Neuron (in vitro differentiated cells): Measurements from ENCODE around the gene PRELP.

Experiments
- H2AFZ ChIP-seq: one replicate; pipeline ENCODE4 v1.6.1; 2013; ENCODE audit warnings: low read depth, mild to moderate bottlenecking, inconsistent platforms, low read length, moderate library complexity
- H3K27me3 ChIP-seq: one replicate; pipeline ENCODE4 v1.6.1; 2013; ENCODE audit warnings: low read length; ENCODE audit not compliant: insufficient read depth
- H3K36me3 ChIP-seq: one replicate; pipeline ENCODE4 v1.6.1; 2013; ENCODE audit warnings: low read length; ENCODE audit not compliant: insufficient read depth
- H3K4me1 ChIP-seq: one replicate; pipeline ENCODE4 v1.6.1; 2013; ENCODE audit warnings: low read length; ENCODE audit not compliant: insufficient read depth
- H3K4me3 ChIP-seq: 2 replicates; pipeline ENCODE4 v1.5.1; 2013; ENCODE audit warnings: mild to moderate bottlenecking, low read length, moderate library complexity
- H3K9me3 ChIP-seq: one replicate; pipeline ENCODE4 v1.6.1; 2013; ENCODE audit warnings: low read length

Gene PRELP

GRCh38 chr1:203491664-203492063 is 16.1 kb downstream of the PRELP start:
- Histone ChIP-seq H3K9me3 (peaks cover 1% of the 10 kb centered on the region), H3K4me1 (no peaks in the 10 kb centered on the region), H3K4me3 (no peak overlapping the region), H3K36me3 (no peaks in the 10 kb centered on the region), H2AFZ (no peak overlapping the region), H3K27me3 (peaks cover 21% of the 10 kb centered on the region)

DNA sequence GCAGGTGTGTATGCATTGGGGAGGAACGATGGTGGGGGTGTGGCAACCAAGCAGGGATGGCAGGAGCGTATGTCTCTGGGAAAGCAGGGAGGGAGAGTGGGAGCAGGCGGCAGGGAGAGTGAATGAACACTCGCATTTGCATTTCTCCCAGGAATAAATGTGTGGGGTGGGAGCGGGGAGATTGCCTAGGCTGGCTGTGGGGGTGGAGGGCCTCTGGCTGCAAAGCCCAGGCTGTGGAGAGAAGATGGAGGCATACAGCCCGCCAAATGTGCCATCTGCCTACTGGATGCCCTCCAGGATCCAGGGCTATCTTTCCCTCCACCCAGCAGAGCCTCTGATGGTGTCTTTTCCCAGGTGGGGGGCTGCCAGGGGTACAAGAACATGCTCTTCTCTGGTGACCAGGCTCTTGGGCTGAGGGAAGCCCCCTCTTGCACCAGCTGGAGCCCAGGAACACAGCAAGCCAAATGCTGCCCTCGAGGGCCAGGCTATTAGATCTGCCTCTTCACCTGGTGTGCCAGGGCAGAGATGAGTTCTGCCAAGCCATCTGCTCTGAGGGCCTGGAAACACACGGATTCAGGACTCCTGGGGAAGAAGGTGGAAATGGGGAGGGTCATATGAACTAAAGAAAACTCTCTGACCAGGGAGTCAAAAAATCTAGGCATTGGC is 16.6 kb downstream of the PRELP start:
- Histone ChIP-seq H3K27me3 (peaks cover 21% of the 10 kb centered on the region), H2AFZ (no peak overlapping the region), H3K9me3 (no peaks in the 10 kb centered on the region), H3K4me3 (no peak overlapping the region), H3K4me1 (no peaks in the 10 kb centered on the region), H3K36me3 (no peaks in the 10 kb centered on the region)

GRCh38 chr1:203492748-203493130 is 17.1 kb downstream of the PRELP start:
- Histone ChIP-seq H3K4me1 (no peaks in the 10 kb centered on the region), H3K36me3 (no peaks in the 10 kb centered on the region), H3K4me3 (no peak overlapping the region), H3K9me3 (no peaks in the 10 kb centered on the region), H2AFZ (no peak overlapping the region), H3K27me3 (peaks cover 26% of the 10 kb centered on the region)

GRCh38 chr1:203493901-203494300 is 18.3 kb downstream of the PRELP start, which contains the start of gene OPTC:
Gene OPTC (plus strand): TSS chr1:203494153. CDS start chr1:203496006, 1,853 bp downstream.
- Histone ChIP-seq H3K9me3 (no peaks in the 10 kb centered on the region), H3K27me3 (peaks cover 26% of the 10 kb centered on the region), H2AFZ (no peak within 1 kb of the TSS)

GRCh38 chr1:203495845-203496244 is 20.2 kb downstream of the PRELP start:
- H3K4me3 ChIP-seq = no peak overlapping the region
- no peaks in the 10 kb centered on the region for H3K4me1 ChIP-seq
- H2AFZ ChIP-seq = no peak overlapping the region
- H3K9me3 ChIP-seq = no peaks in the 10 kb centered on the region
- H3K36me3 ChIP-seq = no peaks in the 10 kb centered on the region
- peaks cover 23% of the 10 kb centered on the region for H3K27me3 ChIP-seq

More at GRCh38 chr1:203493901-203494300, 18.3 kb downstream of the PRELP start, which contains the start of gene OPTC:
- Histone ChIP-seq H3K4me3 (no peak within 1 kb of the TSS), H3K36me3 (no peaks in the 10 kb centered on the region), H3K4me1 (no peaks in the 10 kb centered on the region)

- Histone ChIP-seq H3K4me1 (no peaks in the 10 kb centered on the region), H3K9me3 (no peaks in the 10 kb centered on the region), H3K27me3 (peaks cover 16% of the 10 kb centered on the region), H2AFZ (no peak overlapping the region), H3K4me3 (no peak overlapping the region), H3K36me3 (no peaks in the 10 kb centered on the region)
These were observed 21.7 kb downstream of the PRELP start for GRCh38 chr1:203497269-203497777.

DNA sequence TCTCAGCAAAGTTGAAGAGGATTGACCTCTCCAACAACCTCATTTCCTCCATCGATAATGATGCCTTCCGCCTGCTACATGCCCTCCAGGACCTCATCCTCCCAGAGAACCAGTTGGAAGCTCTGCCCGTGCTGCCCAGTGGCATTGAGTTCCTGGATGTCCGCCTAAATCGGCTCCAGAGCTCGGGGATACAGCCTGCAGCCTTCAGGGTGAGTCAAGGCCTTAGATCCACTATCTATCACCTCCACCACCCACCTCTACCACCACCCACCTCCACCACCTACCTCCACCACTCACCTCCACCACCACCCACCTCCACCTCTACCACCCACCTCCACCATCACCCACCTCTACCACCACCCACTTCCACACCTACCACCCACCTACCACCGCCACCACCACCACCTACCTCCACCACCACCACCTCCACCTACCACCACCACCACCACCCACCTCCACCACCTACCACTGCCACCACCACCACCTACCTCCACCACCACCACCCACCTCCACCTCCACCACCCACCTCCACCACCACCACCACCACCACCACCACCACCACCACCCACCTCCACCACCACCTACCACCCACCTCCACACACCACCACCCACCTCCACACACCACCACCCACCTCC is 24.2 kb downstream of the PRELP start:
- no peak overlapping the region for H2AFZ ChIP-seq
- H3K27me3 ChIP-seq = peaks cover 14% of the 10 kb centered on the region
- H3K4me3 ChIP-seq = no peak overlapping the region
- H3K9me3 ChIP-seq = no peaks in the 10 kb centered on the region
- no peaks in the 10 kb centered on the region for H3K36me3 ChIP-seq
- no peaks in the 10 kb centered on the region for H3K4me1 ChIP-seq

DNA sequence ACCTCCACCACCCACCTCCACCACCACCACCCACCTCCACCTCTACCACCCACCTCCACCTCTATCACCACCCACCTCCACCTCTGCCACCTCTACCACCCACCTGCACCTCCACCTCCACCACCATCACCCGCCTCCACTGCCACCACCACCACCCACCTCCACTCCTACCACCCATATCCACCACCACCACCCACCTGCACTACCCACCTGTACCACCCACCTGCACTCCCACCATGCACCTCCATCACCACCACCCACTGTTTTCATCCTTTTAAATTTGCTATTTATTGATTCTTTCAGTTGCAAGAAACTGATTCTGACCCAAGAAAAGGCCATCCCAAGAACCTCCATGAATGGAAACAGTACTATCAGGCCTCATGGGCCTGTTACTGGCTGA is 24.7 kb downstream of the PRELP start:
- Histone ChIP-seq H2AFZ (no peak overlapping the region), H3K9me3 (no peaks in the 10 kb centered on the region), H3K4me1 (peaks cover 1% of the 10 kb centered on the region), H3K4me3 (no peak overlapping the region), H3K36me3 (no peaks in the 10 kb centered on the region), H3K27me3 (peaks cover 14% of the 10 kb centered on the region)

- H3K36me3 ChIP-seq = no peaks in the 10 kb centered on the region
- H3K9me3 ChIP-seq = no peaks in the 10 kb centered on the region
- peaks cover 9% of the 10 kb centered on the region for H3K27me3 ChIP-seq
- no peak overlapping the region for H3K4me3 ChIP-seq
- H2AFZ ChIP-seq = no peak overlapping the region
- peaks cover 24% of the 10 kb centered on the region for H3K4me1 ChIP-seq
These were observed 28.2 kb downstream of the PRELP start for GRCh38 chr1:203503836-203504235.

GRCh38 chr1:203504400-203505250 is 29.0 kb downstream of the PRELP start:
- Histone ChIP-seq H3K9me3 (no peaks in the 10 kb centered on the region), H3K27me3 (peaks cover 5% of the 10 kb centered on the region), H3K36me3 (no peaks in the 10 kb centered on the region), H3K4me1 (peaks cover 29% of the 10 kb centered on the region), H3K4me3 (no peak overlapping the region), H2AFZ (no peak overlapping the region)

DNA sequence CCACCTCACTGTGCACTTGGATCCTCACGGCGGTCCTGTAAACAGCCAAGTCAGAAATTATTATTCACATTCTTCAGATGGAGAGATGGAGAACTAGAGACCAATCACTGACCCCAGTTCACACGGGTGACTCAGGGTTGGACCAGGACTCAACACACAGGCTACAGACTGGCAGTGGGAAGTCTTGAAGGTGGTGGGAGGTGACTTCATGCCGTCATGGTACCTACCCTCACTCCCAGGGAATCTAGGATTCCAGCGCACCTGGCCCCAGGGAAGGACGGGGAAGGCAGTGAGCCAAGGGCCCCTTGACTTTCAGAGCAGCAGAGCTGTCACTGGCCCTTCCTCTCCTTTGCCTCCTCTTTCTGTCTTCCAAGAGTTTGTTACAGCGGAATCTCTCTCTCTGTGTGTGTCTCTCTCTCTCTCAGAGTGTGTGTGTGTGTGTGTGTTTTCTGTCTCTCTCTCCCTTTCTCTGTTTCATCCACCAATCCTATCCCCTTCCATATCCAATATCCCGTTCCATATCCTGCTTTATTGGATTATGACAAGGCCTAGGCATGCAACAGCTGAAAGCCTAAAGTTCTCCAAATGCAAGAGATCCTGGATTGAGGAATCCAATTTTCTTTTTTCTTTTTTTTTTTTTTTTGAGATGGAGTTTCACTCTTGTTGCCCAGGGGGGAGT is 30.1 kb downstream of the PRELP start:
- Histone ChIP-seq H3K27me3 (peaks cover 5% of the 10 kb centered on the region), H3K9me3 (no peaks in the 10 kb centered on the region), H3K36me3 (no peaks in the 10 kb centered on the region), H3K4me1 (peaks cover 29% of the 10 kb centered on the region), H3K4me3 (no peak overlapping the region), H2AFZ (no peak overlapping the region)

GRCh38 chr1:203506858-203507626 is 31.4 kb downstream of the PRELP start:
- H3K27me3 ChIP-seq = peaks cover 5% of the 10 kb centered on the region
- no peaks in the 10 kb centered on the region for H3K36me3 ChIP-seq
- no peak overlapping the region for H2AFZ ChIP-seq
- no peak overlapping the region for H3K4me3 ChIP-seq
- no peaks in the 10 kb centered on the region for H3K9me3 ChIP-seq
- H3K4me1 ChIP-seq = peaks cover 29% of the 10 kb centered on the region
